SK-N-SH (cell line): ENCODE data around the gene GRK5.

Source experiments
- CTCF ChIP-seq: fragments of 200-600 bp; sonication (generic); IDR thresholded peaks from 2 replicates; pipeline ENCODE4 v1.6.1; 2017; ENCODE audit warnings: antibody characterized with exemption, mild to moderate bottlenecking, moderate library complexity
- FOXM1 ChIP-seq: IDR thresholded peaks from 2 replicates; pipeline ENCODE4 v1.4.0; 2012; ENCODE audit warnings: low read depth, mild to moderate bottlenecking
- GATA2 ChIP-seq: sonication (generic); formaldehyde crosslinking; IDR thresholded peaks from 2 replicates; pipeline ENCODE4 v1.5.0; 2020; ENCODE audit warnings: mild to moderate bottlenecking, missing genetic modification reagents
- NFIC ChIP-seq: IDR thresholded peaks from 2 replicates; pipeline ENCODE4 v1.4.0; 2012; ENCODE audit warnings: borderline replicate concordance
- POLR2AphosphoS5 ChIP-seq: IDR thresholded peaks from 2 replicates; pipeline ENCODE4 v1.6.1; 2012; ENCODE audit warnings: low read depth, low read length
- RAD21 ChIP-seq: IDR thresholded peaks from 2 replicates; pipeline ENCODE4 v1.6.1; 2012; ENCODE audit warnings: mild to moderate bottlenecking, low read length
- REST ChIP-seq: IDR thresholded peaks from 2 replicates; pipeline ENCODE4 v1.6.1; 2012; ENCODE audit warnings: mild to moderate bottlenecking, low read depth, low read length, moderate library complexity
- SMC3 ChIP-seq: IDR thresholded peaks from 2 replicates; pipeline ENCODE4 v1.6.1; 2012; ENCODE audit warnings: low read depth, low read length, improper control_type of control experiment
- TAF1 ChIP-seq: IDR thresholded peaks from 2 replicates; pipeline ENCODE4 v1.6.1; 2012; ENCODE audit warnings: low read depth, mild to moderate bottlenecking, low read length, moderate library complexity, borderline replicate concordance

- TF ChIP-seq POLR2AphosphoS5 (no peak), TAF1 (no peak), REST (no peak), RAD21 (no peak), CTCF (no peak), FOXM1 (no peak), NFIC (no peak), GATA2 (no peak), SMC3 (no peak)
Measured at GRCh38 chr10:119308551-119309422, 101.4 kb downstream of the GRK5 start.
